8988T (cell line): ENCODE measurements around the gene TACR2.

Experiments
- DNase-seq: peaks from one replicate; pipeline ENCODE4 v3.0.0; 2011

Gene TACR2

DNA sequence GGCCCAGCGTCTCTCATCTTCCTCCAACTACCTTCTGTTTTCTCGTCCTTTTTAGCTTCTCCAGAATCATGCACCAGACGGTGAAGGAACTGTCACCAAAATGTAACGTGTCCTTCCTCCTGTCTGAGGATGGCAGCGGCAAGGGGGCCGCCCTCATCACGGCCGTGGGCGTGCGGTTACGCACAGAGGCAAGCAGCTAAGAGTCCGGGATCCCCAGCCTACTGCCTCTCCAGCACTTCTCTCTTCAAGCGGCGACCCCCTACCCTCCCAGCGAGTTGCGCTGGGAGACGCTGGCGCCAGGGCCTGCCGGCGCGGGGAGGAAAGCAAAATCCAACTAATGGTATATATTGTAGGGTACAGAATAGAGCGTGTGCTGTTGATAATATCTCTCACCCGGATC lies 15.8 kb downstream of the TACR2 start:
- DNase-seq, result no peak

DNA sequence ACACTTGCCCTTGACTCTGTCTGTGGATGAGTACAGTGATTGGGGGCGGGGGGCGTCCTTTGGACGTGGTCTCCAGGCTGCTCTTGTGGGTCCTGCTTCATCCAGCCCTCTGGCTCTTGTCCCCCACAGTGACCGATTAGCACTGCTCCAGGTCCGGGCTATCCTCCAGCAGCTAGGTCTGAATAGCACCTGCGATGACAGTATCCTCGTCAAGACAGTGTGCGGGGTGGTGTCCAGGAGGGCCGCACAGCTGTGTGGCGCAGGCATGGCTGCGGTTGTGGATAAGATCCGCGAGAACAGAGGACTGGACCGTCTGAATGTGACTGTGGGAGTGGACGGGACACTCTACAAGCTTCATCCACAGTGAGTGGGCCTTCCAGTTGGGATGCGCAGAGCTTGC lies 18.3 kb downstream of the TACR2 start:
- DNase-seq, result no peak

DNA sequence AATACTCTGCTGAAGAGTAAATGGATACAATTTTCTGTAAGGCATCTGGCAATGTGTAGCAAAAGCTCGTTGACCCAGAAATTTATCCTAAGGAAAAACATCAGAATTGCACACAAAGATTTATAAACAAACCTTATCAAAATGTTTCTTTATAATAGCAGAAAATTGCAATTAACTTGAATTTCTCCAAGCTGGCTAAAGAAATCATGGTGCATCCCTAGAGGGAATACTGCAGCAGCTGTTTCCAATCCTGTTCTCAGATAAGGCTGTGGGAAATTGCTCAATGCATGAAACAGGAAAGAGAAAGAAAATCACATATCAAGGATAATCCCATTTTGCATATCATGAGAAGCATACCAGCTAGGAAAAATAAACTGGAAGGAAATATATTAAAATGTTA lies 18.7 kb downstream of the TACR2 start:
- DNase-seq, result no peak

DNA sequence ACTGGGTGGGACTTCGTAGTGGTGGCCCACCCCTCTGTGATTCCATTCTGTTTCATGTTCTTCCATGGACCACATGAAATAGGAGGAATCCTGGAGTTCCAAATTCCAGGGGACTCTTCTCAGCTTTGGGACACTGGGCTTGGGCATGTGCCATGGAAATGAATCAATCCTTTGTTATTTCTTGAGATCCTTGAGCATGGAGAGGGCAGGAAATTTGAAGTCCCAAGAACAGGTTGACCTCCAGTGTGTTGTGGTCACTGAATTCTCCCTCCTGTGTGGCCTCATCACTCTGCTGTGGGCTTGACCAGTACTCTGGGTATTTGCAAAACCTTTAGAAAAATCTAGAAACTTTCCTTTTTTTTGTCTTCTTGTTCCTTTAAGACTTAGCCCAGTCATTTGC lies 22.7 kb downstream of the TACR2 start:
- DNase-seq, result no peak

DNA sequence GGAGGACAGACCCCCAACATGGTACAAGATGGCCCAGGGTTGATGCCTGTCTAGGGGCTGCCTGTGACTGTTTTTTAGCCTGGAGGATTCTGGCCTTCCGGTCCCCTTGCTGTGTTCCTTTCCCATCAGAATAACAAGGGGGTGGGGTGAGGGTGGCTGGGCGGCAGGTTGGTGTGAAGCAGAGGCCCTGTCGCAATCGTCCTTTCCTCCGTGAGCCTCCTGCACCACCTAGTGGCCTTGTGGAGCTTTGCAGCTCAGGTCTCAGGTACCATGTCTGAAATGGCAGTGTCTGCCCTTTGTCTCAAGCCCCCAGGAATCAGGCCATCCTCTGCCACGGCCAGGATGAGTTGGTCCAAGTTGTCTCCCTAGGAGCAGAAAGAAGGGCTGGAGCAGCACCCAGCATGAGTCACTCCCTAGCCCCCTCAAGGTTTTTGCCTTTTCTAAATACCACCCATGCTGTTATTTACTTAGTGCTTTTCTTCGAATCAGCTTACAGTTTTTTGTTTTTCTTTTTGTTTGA lies 24.2 kb downstream of the TACR2 start:
- peak; percentile 82 for DNase-seq

DNA sequence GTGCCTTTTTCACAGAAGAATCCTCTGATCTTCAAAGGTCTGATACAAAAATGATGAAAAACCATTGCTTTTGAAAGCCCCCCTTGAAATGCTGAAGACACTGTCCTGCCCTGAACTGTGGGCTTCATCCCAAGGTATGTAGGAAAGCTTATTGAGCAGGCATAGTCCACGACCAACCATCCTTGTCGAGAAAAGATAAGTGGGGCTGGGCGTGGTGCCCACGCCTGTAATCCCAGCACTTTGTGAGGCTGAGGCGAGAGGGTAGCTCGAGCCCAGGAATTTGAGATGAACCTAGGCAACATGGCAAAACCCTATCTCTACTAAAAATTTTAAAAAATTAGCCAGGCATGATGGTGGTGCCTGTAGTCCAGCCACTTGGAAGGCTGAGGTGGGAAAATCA lies 25.6 kb downstream of the TACR2 start:
- no peak for DNase-seq

DNA sequence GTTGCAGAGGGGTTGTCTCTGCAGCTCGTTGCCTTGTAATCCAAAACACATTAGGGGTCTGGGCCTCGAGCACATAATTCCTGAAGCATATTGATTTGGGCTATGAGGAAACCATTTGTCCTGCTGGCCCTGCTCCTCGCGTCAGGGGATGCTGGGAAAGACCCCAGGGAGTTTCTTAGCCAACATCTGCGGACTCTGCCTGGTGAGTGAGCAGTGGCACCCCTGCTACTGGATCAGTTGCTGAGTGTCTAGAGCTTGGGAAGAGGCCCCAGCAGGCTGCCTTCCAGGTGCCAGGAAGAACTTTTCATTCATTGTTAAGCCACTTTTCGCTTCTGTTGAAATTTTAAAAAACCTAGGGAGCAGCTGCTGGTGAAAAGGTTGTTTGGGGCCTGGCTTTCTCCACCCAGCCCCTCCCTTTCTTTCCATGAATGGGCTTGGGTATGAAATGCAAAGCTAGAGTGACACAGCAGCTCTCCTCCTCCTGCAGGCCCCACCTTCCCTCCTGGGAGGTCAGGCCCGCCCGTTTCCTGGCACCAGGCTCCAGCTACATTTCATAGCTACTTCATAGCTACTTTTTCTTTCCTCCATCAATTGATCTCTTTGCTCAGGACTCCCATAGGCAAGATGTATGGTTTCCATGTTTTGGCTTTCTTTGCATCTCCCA lies 26.8 kb downstream of the TACR2 start:
- no peak for DNase-seq

DNA sequence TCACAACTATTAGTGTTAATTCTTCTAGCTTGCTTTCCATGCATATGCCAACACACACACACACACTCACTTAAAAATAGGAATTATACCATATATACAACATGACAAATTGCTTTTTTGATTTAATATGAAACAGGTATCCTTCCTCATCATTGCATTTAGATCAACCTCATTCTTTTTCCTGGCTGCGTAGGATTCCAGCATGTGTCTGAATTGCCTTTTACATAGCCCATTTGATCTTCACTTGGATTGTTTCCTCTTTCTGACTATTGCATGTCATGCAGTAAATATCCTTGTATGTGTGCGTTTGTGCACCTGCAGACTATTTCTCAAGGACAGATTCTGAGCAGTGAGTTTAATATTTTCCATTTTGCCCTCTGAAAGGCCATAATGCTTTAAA lies 28.2 kb downstream of the TACR2 start:
- DNase-seq, result no peak

DNA sequence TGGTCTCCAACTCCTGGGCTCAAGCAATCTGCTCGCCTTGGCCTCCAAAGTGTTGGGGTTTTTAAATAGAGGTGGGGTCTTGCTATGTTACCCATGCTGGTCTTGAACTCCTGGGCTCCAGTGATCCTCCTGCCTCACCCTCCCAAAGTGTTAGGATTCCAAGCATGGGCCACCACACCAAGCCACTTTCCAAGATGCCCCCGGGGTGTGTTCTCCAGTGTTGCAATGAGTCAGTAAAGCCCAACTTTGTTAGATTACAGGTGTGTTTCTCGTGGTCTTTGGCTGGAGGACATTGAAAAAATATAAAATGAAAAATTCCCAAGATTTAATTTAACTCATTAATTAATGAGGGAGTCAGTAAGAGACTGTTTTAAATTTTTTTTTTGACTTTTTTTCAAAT lies 29.2 kb downstream of the TACR2 start:
- DNase-seq, result no peak

DNA sequence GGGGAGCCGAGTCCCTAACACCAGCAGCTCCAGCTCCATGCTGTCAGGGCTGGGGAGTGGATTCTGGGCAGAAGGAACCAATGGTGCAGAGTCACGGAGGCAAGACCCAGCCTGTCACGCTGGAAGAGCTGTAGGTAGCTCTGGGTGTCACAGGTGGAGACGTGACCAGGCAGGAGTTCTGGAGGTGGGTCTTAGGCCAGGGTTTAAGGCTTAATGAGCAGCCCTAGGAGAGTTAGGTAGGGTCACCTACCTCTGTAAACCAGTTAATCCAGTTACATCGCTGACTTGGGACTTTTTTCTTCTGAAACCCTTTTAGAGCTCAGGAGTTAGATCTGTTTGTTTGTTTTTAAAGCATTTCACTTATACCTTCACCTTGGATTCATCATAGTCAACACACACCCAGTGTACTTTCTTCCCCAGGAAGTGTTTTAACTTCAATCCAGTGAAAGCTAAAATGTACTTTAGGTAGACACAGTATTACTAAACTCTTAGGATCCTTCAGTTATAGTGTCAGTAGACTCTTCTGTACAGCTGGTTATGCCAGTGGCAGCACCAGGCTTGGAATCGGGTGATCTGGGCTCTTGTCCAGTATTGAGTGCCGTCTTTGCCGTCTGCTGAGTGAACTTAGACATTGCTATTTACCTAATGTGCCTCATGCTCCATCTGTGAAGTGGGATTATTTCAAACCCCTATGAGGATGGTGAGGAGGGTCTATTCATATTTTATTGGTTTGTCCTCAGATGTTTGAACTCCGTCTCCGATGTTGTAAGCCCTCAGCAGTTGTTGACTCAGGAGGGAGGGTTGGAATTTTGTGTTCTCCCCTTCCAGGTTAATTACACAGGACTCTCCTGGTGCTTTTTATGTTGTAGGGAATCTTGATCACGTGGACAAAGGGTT lies 31.0 kb downstream of the TACR2 start:
- DNase-seq, result no peak

DNA sequence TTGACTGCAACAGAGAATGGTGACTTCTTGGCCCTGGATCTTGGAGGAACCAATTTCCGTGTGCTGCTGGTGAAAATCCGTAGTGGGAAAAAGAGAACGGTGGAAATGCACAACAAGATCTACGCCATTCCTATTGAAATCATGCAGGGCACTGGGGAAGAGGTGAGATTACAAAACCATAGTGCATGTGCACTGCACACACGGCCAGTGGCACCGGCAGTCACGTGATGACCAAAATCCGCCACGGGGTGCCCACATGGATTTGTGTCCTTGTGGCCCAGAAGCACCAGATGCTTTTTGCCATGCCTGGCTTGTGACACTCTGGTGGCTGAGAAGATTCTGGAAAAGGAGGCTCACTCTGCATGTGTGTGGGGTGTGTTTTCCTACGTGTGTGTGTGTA lies 32.4 kb downstream of the TACR2 start:
- DNase-seq, result no peak

DNA sequence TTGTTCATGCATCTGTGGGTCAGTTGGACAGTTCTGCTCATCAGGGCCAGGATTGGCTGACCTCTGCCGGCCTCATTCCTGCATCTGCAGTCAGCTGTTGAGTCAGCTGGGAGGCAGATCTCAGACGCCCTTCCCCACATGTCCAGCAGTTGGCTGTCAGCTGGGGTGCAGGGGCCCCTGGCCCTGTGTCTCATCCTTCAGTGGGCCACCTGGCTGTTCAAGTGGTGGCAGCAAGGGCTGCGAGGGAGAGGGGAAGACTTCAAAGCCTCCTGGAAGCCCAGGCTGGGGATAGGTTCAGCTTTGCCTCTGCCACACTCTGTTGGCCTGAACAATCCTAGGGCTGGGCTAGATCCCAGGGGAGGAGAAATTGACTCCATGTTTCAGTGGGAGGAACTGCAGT lies 33.2 kb downstream of the TACR2 start:
- no peak for DNase-seq

DNA sequence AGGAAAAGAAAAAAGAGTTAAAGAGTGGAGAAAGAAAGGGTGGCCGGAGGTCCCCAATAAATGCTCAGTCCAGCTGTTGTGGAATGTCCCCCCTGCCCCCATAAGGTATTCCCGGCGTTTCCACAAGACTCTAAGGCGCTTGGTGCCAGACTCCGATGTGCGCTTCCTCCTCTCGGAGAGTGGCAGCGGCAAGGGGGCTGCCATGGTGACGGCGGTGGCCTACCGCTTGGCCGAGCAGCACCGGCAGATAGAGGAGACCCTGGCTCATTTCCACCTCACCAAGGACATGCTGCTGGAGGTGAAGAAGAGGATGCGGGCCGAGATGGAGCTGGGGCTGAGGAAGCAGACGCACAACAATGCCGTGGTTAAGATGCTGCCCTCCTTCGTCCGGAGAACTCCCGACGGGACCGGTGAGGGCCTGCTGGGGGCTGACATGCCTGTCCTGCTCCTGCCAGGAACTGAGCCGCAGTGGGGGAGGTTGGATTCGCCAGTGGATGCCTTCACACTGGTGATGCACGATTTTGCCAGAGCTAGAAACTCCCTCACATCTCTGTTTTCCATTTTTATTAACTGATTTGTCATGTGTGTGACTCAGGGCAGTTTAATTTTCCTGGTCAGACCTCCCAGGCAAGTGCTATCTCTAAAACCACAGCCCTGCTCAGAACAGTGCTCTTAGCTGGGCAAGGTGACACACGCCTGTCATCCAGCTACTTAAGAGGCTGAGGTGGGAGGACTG lies 34.2 kb downstream of the TACR2 start:
- DNase-seq, result no peak

DNA sequence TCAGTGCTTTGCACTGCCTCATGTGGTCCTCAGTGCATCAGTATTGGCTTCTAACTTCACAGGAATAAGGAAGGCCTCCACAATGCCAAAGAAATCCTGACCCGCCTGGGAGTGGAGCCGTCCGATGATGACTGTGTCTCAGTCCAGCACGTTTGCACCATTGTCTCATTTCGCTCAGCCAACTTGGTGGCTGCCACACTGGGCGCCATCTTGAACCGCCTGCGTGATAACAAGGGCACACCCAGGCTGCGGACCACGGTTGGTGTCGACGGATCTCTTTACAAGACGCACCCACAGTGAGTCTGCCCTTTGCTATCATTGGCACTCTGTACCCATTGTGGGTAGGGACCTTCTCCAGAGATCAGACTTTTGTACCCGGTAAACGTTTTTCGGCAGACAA lies 36.9 kb downstream of the TACR2 start:
- DNase-seq, result no peak

DNA sequence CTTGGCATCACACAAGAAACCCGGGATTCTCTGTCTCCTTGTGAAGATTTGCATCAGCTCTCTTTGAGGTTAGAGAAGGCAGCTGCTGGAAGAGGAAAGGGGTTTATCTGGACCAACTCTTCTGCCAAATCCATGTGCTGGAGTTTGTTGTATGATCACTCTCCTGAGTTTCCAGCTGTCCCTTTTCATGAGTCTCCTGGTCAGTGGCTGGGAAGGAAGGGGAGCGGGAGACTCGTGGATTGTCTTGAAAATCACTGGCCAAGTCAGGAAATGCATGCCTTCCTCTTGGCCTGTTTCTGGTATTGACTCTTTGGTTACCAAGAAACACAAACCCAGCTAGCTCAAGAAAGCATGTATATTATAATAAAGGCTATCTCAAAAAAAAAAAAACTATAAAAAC lies 38.8 kb downstream of the TACR2 start:
- no peak for DNase-seq

DNA sequence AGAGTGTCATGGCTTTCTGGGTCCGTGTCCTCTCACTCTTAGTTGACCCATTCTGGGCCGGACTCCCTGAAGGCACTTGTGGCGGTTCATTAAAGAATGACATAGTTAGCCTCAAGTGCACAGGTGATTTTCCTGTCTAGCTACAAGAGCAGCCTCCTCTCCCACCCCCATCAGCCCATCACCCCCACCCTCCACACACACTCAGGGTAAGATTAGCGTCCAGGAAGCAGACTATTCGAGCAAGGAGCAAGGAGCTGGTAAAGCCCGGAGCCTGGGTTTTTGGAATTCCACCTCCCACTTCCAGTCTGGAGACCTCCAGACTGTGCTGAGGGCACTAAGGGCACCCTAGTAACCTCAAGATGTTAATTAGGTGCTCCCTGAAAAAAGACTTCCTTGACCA lies 39.5 kb downstream of the TACR2 start:
- no peak for DNase-seq

DNA sequence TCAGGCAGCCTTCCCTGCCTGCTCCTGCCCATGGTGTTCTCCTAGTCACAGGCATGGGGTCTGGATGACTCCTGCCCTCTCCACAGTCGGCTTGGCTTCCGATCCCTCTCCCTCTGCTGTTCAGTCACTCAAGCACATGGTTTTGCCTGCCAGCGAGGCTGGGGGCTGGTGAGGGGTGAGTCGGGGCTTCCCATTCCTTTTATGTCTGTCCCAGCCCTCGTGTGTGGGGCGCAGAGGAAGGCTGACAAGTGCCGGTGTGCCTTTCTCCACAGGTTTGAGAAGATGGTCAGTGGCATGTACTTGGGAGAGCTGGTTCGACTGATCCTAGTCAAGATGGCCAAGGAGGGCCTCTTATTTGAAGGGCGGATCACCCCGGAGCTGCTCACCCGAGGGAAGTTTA lies 40.1 kb downstream of the TACR2 start:
- no peak for DNase-seq

DNA sequence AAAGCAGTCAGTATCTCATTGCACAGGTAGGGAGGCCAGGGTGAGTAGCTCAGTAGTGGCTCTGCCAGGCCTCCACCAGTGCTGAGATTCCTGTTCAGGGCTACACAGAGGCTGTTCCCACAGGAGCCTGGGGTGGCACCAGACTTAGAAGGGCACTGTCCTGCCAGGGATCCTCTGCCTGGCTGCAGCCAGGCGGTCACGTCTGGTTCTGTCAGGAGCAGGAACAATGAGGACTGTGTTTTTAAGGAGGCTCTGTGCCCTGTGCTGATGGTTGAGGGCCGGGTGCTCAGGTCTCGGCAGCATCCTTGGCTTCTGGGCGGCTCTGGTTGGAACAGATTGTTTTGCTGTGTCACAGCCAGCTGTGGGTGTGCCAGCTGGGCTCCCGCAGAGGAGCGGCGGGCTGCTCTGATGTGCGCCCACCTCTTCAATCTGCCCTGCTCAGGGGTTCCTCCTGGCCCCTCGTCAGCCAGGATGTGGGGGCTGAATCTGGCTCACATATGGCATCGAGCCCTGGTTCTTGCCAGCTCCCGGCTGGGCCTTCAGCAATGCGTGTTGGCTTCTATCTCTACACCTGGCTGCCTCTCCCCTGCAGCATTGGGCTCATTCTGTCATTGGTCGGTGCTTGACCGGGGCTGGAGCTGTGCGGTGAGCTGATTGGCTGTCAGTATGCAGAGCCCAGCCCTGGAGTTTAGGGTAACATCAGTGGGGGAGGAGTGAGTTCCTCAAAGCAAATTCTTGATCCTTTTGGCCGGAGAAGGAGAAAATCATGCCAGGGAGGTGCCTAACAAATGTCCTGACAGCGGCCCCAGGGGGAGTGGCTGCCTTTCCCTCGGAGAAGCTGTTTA lies 41.2 kb downstream of the TACR2 start:
- no peak for DNase-seq

DNA sequence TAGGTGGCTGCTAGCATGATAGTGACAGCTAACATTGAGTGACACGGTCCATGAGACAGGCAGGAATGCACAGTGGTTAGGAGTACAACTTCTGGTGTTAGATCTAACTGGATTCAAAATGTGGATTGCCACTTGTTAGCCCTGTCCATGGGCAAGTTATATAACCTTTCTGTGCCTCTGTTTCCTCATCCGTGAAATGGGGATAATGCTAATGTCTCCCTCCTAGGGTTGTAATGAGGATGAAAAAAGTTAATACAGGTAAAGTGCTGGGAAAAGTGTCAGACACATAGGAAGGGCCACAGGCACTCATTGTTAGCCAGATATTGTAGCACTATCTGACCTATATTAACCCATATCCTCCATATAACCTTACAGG lies 41.8 kb downstream of the TACR2 start:
- DNase-seq, result no peak

DNA sequence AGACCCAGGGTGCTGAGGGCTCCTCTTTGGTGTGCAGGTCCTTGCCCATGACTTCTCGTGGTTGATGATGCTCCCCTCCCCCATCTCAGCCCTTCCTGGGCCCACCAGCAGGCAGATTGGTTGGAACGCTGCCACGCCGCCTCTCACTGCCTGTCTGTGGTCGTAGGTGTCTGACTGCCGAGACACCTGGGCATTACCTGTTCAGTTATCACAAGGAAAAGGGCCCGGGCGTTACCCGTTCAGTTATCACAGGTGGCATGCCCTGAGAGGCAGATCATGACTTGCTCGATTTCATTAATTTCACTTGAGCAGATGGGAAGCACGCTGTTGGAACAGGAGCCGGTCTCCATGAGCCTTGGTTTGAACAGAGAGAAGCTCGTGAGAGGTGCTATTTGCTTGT lies 42.5 kb downstream of the TACR2 start:
- DNase-seq, result no peak

DNA sequence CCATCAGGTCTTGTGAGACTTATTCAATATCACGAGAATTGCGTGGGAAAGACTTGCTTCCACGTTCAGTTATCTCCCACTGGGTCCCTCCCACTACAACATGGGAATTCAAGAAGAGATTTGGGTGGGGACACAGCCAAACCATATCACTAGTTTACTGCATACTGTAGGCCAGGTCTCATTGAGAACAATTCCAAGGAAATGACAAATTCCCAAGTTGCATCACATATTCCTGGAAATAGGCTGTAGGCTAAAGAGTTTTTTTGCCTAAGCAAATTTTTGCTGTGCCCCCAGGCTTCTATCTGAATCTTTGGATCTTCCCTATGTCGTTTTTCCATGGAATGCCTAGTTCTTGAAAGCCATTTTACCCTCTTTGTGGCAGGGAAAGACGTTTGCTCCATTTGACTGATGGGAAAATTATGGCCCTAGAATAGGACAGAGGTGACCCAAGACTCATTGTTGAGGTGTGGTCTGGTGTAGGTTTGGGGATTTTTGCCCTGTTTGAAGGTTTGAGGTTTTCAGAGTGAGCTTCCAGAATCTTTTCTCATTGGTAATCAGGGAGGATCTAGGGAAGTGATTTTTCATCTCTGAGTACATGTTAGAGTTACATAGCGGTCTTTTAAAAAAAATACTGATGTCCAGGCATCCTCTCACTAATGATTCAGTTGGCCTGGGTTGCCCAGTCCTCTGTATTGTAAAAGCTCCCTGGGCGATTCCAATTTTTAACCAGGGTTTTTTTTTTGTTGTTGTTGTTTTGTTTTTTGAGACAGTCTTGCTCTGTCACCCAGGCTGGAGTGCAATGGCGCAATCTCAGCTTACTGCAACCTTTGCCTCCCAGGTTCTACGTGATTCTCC lies 44.4 kb downstream of the TACR2 start:
- no peak for DNase-seq

DNA sequence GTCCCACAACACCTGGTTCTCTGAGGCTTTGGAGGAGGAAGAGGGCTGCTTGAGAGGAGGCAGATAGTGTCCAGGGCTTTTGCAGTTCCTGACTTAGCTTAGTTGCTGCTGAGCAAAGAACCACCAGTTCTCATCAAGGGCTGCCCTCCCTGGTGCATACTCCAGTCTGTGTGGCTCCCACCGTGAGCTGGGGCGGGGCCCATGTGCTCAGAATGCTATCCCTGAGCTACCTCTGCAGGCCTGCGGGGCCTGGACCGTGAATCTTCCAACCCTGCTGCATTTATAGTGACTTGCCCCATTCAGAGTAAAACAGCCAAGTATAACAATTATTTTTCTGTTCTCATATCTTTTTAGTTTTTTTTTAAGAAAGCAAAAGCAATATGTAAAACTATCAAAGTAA lies 49.2 kb downstream of the TACR2 start:
- no peak for DNase-seq
